T-helper 2 cell treated with Interferon-gamma antibody and Interleukin-4, amounts not matched to agents 5 μg/mL and 100 μg/mL, for 36 hours (primary cell): Measurements from ENCODE around the gene PXMP4.

ENCODE experiments used
- DNase-seq: peaks from one replicate; pipeline ENCODE4 v3.0.0; 2021; ENCODE audit warnings: low spot score
- H3K27ac Mint-ChIP-seq: one replicate; pipeline ENCODE4 v1.8.0; 2021; ENCODE audit warnings: mild to moderate bottlenecking, mixed read lengths
- H3K27me3 Mint-ChIP-seq: one replicate; pipeline ENCODE4 v1.8.0; 2021; ENCODE audit warnings: low read depth, mixed read lengths
- H3K36me3 Mint-ChIP-seq: one replicate; pipeline ENCODE4 v1.8.0; 2021; ENCODE audit warnings: low read depth, mixed read lengths
- H3K4me1 Mint-ChIP-seq: one replicate; pipeline ENCODE4 v1.8.0; 2021; ENCODE audit warnings: low read depth, mixed read lengths
- H3K4me3 Mint-ChIP-seq: one replicate; pipeline ENCODE4 v1.8.0; 2022; ENCODE audit warnings: mild to moderate bottlenecking, moderate library complexity, mixed read lengths
- H3K9me3 Mint-ChIP-seq: one replicate; pipeline ENCODE4 v1.8.0; 2021; ENCODE audit warnings: mixed read lengths

Gene PXMP4

DNA sequence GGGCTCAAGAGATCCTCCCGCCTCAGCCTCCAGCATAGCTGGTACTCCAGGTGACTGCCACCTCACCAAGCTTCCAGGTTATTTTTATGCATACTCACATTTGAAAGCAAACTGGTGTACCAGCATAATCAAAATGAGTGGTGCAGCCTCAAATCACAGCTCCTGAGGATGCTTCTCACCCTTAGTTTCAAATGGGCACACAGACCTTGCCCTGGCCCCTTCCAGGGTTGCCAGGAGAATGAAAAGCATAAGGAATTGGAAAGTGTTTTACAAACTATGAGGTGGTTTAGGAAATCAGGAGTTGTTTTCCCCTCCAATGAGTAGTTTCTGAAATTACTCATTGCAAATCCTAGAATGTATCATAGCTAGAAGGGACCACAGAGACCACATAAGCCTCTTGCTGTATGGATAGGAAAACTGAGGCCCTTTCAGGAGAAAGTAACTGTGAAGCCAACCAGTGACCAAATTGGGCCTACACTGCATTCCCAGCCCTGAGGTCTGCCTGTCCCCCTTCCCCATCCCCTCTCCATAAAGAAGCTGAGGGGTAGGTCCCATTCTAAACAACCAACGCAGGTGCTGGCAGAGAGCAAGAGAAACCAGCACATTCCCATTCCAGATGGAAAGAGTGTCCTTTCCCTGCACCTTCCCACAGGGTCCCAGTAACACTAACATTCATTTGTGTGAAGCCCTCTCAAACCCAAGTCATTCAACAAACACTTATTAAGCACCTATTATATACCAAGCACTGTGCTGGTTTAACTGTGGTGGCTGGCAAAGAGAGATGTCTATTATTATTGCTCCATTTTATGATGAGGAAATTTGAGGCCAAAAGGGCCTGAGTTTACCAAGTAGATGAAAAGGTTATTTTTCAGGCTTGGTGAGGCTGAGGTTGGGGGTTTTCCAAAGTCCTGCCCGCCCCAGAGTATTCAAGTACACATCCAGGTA is 31.8 kb downstream of the PXMP4 start:
- H3K27me3 Mint-ChIP-seq, result no peaks in the 10 kb centered on the region
- H3K4me1 Mint-ChIP-seq, result peaks cover 48% of the 10 kb centered on the region

DNA sequence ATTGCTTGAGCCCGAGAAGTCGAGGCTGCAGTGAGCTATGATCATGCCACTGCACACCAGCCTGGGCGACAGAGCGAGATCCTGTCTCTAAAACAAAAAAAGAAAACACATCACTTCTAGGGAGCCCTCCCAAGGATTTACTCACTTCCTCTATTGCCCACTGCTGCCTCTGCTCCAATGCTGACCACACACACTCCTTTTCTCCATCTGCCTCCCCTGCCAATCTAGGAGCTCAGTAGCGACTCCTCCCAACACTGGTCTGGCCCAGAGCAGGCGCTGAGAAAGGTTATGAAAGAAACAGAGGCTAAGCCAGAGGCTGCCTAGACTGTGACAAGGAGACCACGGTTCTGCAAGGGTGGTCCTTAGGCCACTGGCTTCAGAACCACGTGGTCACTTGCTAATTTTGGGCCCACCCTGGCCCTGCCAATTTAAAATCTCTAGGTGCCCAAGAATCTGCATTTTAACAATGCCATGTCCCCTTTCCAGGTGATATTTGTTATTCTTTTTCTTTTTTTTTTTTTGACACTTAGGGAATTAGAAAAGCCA is 32.7 kb downstream of the PXMP4 start:
- H3K4me3 Mint-ChIP-seq, result no peak overlapping the region
- H3K9me3 Mint-ChIP-seq, result no peaks in the 10 kb centered on the region
- H3K36me3 Mint-ChIP-seq, result peaks cover 17% of the 10 kb centered on the region

More for the DNA sequence above, 31.8 kb downstream of the PXMP4 start:
- no peaks in the 10 kb centered on the region for H3K9me3 Mint-ChIP-seq
- peak overlapping the region; percentile 34 for H3K4me3 Mint-ChIP-seq
- peaks cover 11% of the 10 kb centered on the region for H3K36me3 Mint-ChIP-seq
- no peak for DNase-seq
- H3K27ac Mint-ChIP-seq, result peak overlapping the region; percentile 76

DNA sequence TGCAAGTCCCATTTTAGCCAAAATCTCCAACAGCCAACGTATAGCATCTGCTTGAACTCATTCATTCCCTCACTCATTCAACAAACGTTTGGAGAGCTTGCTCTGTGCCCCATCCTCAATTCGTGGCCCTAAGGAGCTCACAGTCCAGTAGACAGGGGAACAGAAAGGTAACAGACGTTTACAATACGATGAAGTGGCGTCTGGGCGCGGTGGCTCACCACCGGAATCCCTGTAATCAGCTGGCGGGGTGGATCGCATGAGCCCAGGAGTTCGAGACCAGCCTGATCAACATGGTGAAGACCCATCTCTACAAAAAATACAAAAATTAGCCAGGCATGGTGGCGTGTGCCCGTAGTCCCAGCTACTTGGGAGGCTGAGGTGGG is 33.1 kb downstream of the PXMP4 start:
- peaks cover 60% of the 10 kb centered on the region for H3K4me1 Mint-ChIP-seq
- no peaks in the 10 kb centered on the region for H3K27me3 Mint-ChIP-seq
- peak overlapping the region; percentile 77 for H3K4me3 Mint-ChIP-seq
- peak overlapping the region; percentile 75 for H3K27ac Mint-ChIP-seq
- H3K36me3 Mint-ChIP-seq, result peaks cover 18% of the 10 kb centered on the region
- H3K9me3 Mint-ChIP-seq, result no peaks in the 10 kb centered on the region
- DNase-seq, result no peak

More for the DNA sequence above, 32.7 kb downstream of the PXMP4 start:
- peaks cover 55% of the 10 kb centered on the region for H3K4me1 Mint-ChIP-seq
- H3K27me3 Mint-ChIP-seq, result no peaks in the 10 kb centered on the region
- DNase-seq, result no peak
- no peak overlapping the region for H3K27ac Mint-ChIP-seq

DNA sequence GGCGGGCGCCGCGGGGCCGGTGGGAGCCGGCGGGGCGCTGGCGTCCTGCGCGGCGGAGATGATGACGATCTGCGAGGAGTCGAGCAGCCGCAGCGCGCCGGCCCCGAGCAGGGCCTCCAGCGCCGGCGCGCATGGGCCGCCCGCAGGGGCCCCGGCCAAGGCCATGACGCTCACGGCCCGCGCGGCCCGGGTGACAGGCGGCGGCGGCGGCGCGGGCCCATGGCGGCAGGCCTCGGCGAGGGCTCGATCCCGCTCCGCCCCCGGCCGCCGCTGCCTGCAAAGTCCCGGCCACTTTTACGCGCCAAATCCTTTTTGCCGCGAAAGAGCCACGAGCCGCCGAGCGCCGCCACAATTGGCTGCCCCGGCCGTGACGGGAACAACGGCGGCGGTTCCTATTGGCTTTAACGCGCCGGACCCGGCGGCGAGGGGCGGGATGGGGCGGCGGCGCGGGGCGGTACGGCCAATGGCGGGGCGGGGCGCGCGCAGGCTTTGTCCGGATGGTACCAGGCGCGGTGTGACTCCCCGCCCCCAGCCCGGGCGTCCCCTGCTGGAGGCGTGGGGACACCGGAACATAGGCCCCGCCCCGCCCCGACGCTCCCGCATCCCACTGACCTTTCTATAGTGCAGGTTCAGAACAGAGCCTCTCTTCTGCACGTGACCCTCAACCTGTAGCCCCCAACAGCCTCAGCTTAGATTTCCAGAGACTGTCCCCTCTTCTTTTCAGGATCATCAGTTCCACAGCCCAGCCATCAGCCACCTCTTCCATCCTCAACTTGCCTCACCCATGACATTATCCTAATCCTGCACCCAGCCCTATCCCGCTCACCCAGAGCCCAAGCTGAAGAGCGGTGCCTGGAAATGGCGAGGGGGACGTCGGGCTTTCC is 33.8 kb downstream of the PXMP4 start, which contains the start of gene E2F1:
Gene E2F1 (minus strand): TSS at position 286 of the 884 bp plus-strand sequence. CDS start 121 bp downstream, at position 165.
- Mint-ChIP-seq H3K4me3 (peak within 1 kb of the TSS; percentile 95), H3K9me3 (no peaks in the 10 kb centered on the region), H3K27ac (peak within 1 kb of the TSS; percentile 92), H3K27me3 (no peaks in the 10 kb centered on the region), H3K4me1 (peaks cover 65% of the 10 kb centered on the region), H3K36me3 (peaks cover 22% of the 10 kb centered on the region)
- DNase-seq, result peak; percentile 98

DNA sequence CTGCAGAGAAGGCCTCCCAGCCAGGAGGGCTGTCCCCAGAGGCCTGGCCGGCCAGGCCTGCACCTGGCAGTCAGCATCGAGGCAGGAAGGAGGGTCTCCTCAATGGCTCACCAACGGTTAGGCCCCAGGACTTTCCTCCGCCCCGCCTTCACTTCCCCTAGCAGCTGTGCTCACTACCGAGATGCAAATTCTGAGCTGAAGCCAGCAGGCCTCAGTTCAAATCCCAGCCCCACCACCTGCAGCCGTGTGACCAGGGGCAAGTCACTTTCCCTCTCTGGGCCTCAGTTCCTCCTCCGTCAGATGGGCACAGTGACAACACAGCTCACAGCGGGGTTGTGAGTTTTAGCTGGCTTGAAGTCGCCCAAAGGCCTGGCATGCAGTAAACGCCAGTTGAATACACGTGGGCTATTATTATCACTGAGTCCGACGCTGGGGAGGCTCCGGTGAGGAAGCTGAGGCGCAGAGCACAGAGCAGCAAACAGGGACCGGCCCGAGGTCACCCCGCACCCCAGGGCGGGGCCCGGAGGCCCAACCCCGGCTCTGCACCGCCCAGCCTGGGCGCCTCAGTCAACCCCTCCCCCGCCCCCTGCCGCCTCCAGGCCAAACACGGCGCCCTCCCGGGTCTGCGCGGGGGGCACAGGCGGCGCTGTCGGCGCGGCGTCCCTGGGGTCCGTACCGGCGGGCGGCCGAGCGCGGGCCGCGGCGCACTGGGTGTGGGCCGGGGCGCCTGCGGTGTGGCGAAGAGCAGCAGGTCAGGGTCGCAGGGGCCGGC is 34.6 kb downstream of the PXMP4 start:
- Mint-ChIP-seq H3K4me3 (peak overlapping the region; percentile 95), H3K36me3 (peaks cover 27% of the 10 kb centered on the region), H3K4me1 (peaks cover 71% of the 10 kb centered on the region), H3K27me3 (no peaks in the 10 kb centered on the region), H3K9me3 (no peaks in the 10 kb centered on the region), H3K27ac (peak overlapping the region; percentile 92)
- peak; percentile 69 for DNase-seq

DNA sequence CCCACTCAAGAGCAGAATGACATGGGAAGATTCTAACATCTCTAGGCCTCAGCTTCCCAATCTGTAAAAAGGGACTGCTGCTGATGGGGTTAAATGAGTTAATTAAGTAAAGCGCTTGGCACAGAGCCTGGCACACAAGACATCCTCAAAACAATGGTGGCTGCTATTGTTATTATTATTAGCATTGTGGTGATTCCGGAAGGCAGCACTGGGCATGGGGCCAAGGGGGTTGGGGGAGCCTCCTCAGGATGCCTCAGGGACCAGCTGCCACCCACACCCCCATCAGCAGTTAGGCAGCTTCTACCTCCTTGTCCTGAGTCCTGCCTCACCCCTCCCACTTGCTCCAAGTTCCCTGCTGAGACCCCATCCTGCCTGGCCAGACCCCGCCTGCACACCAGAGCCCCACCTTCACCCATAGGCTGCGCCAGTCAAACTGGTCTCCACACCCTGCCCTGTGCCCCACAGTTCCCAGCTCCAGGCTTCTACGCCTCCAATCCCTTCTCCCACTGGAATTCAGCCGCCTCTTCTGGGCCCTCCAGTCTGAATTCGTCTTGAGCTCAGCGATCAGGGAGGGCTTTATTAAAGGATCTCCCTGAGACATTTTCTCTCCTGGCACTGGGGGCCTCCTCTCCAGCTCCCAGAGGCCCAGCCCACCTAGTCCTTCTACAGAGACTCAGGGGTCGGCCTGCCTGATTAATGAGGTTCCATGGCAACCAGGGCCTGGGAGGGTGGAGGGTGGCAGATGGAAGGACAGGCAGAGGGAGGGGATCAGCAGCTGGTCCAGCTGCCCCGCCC is 35.4 kb downstream of the PXMP4 start:
- Mint-ChIP-seq H3K9me3 (no peaks in the 10 kb centered on the region), H3K27ac (peak overlapping the region; percentile 72), H3K27me3 (no peaks in the 10 kb centered on the region), H3K4me3 (peak overlapping the region; percentile 95), H3K36me3 (peaks cover 28% of the 10 kb centered on the region), H3K4me1 (peaks cover 68% of the 10 kb centered on the region)
- no peak for DNase-seq

DNA sequence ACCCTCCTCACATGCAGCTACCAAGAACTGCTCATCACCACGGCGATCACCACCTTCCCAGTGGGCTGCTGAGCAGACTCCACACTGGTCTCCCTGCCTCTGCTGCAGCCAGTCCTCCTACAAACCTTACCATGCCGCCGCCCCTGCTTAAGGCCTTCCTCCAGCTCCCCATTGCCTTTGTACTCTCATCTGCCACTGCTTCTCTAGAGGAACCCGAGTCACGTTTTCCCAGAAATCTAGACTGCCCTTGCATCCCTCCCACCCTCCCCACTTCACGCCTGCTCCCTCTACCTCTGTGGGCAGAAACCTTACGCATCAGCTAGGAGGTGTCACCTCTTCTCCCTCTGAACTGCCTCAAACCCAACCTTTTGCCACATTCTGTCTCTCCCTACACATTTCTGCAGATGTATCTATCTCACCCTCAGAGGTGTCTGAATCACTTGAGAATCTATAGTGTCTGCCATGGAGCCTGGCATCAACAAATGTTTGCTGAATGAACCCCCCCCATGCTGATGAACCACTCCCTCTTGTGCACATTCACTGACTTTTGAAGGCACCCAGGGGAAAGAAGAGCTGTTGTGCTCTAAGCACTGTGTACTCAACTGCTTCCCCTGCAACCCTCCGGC is 38.3 kb downstream of the PXMP4 start:
- H3K4me1 Mint-ChIP-seq, result peaks cover 61% of the 10 kb centered on the region
- no peak for DNase-seq
- H3K27ac Mint-ChIP-seq, result peak overlapping the region; percentile 83
- H3K27me3 Mint-ChIP-seq, result no peaks in the 10 kb centered on the region
- H3K4me3 Mint-ChIP-seq, result peak overlapping the region; percentile 50
- H3K9me3 Mint-ChIP-seq, result no peaks in the 10 kb centered on the region
- H3K36me3 Mint-ChIP-seq, result peaks cover 46% of the 10 kb centered on the region

DNA sequence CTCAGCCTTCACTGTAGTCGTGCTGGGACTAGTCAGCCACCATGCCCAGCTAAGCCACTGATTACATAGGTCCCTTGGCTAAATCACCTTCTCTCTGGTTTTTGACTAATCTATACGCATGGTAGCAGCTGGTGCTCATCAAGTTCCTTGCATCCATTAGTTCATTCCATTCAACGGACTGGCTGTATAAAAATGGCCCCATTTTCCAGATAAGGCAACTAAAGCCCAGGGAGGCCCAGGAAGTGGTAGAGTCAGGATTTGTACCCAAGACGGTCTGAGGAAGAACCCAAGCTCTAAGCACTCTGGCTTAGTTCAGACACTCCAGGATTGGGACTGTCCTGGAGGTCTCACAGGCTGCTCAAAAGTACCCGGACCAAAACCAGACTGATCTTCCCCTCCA is 38.8 kb downstream of the PXMP4 start:
- Mint-ChIP-seq H3K36me3 (peaks cover 49% of the 10 kb centered on the region), H3K4me1 (peaks cover 58% of the 10 kb centered on the region), H3K4me3 (peak overlapping the region; percentile 59), H3K9me3 (no peaks in the 10 kb centered on the region), H3K27ac (peak overlapping the region; percentile 83), H3K27me3 (no peaks in the 10 kb centered on the region)
- no peak for DNase-seq

DNA sequence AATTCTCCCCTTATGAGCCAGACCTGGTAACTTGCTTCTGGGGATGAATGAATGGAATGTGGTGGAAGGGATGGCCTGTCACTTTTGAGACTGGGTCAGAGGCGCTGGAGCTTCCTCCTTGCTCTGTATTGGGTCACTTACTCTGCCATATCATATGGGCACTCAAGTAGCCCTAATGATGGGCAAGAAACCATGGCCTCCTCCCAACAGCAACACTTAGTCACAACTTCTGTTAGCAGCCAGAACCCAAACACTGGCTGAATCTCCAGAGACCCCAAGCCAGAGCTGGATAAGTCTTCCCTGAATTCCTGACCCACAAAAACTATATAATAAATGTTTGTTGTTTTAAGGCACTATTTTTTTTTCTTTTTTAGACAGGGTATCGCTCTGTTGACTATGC is 39.4 kb downstream of the PXMP4 start:
- Mint-ChIP-seq H3K27ac (peak overlapping the region; percentile 83), H3K4me1 (peaks cover 58% of the 10 kb centered on the region), H3K4me3 (peak overlapping the region; percentile 59), H3K9me3 (no peaks in the 10 kb centered on the region), H3K27me3 (no peaks in the 10 kb centered on the region), H3K36me3 (peaks cover 50% of the 10 kb centered on the region)
- DNase-seq, result no peak

DNA sequence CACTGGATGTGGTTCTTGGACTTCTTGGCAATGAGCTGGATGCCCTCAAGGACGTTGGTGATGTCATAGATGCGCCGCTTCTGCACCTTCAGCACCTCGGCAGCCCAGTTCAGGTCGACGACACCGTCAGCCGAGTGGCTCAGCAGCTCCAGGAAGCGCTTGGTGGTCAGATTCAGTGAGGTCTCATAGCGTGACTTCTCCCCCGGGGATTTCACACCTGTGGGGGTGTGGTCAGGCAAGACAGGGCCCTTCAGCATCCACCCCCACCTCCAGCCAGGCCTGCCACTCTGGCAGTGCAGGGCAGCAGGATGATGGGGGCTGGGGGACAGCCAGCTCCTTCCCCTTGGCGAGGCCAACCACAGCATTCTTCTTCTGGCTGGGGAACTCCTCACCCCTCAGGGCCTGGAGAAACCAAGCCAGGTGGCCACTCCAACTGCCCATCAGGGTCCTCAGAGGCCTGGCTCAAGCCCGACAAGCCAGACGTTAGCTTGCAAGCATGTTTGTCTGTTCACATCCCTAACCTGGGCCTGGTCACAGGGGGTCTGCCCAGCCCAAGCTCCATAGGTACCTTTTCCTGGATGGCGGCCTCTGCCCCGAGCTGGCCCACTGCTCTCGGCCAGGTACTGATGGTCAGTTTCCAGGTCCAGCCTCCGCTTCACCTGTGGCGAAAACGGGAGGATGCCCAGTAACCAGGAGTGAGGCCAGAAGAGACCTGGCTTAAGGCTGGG is 40.2 kb downstream of the PXMP4 start:
- Mint-ChIP-seq H3K36me3 (peaks cover 50% of the 10 kb centered on the region), H3K27me3 (no peaks in the 10 kb centered on the region), H3K4me1 (peaks cover 57% of the 10 kb centered on the region), H3K4me3 (peak overlapping the region; percentile 81), H3K9me3 (no peaks in the 10 kb centered on the region), H3K27ac (peak overlapping the region; percentile 90)
- DNase-seq, result no peak

DNA sequence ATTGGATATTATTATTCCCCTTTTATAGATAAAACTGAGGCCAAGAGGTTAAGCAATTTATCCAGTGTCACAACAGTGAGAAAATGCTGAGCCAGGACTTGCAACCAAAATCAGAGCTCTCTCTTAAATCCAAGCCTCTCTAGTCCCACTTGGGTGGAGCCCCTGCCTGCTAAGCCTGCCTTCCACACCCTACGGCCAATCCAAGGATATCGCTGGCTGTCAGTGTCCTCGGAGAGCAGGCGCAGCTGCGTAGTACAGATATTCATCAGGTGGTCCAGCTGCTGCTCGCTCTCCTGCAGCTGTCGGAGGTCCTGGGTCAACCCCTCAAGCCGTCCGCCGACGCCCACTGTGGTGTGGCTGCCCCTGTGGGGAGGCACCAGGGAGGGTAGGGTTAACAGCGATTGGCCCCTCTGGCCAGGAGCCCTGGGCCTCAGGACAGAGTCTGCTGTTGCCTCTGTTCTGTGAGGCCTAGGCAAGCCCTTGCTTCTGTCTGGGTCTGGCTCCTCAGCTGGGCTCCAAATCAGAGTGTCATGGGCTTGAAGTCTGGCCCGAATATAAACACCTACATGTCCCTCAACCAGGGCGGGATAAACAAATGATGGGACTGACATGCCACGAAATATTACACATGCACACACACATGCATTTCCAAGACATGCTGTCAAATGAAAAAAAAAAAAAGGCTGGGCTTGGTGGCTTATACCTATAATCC is 42.0 kb downstream of the PXMP4 start:
- Mint-ChIP-seq H3K27me3 (no peaks in the 10 kb centered on the region), H3K27ac (peak overlapping the region; percentile 90), H3K9me3 (no peaks in the 10 kb centered on the region), H3K4me3 (peak overlapping the region; percentile 81), H3K36me3 (peaks cover 45% of the 10 kb centered on the region), H3K4me1 (peaks cover 55% of the 10 kb centered on the region)
- DNase-seq, result no peak
